OCI-LY7 (cell line): ENCODE measurements around the gene KLHL17.

ENCODE experiments used
- CTCF ChIP-seq: fragments of 200-600 bp; sonication (generic); conservative IDR thresholded peaks from 2 replicates; pipeline ENCODE4 v1.5.1; 2014; ENCODE audit warnings: mild to moderate bottlenecking, antibody characterized with exemption, low read length, moderate library complexity, mixed read lengths
- EZH2phosphoT487 ChIP-seq: fragments of 200-600 bp; sonication (generic); IDR thresholded peaks from 2 replicates; pipeline ENCODE4 v1.6.1; 2018; ENCODE audit warnings: low read depth, borderline replicate concordance, mild to moderate bottlenecking, mixed run types, antibody characterized with exemption, low read length, moderate library complexity, mixed read lengths

GRCh38 chr1:980137-980571 lies 19.8 kb downstream of the KLHL17 start:
- TF ChIP-seq CTCF (no peak), EZH2phosphoT487 (no peak)
